Kasumi-1 (cell line): Measurements from ENCODE around the gene NBEAL1.
A peak's percentile ranks its signal among the peaks of the same experiment; 100 is the strongest.
"Not testable (repeated sequence)": the region's sequence is repeated elsewhere in the genome, so short reads cannot be mapped to it uniquely, and the experiment has no call there.

ENCODE experiments used
- DNase-seq, 2 experiments: peaks; one replicate each; lab custom pipeline; 2025; lab: John Stamatoyannopoulos, UW

NBEAL1 gene

GRCh38 chr2:203112342-203112741 lies 97.7 kb downstream of the NBEAL1 start:
- DNase-seq: peak; percentile 30 to 33

GRCh38 chr2:203115201-203115700 lies 100.6 kb downstream of the NBEAL1 start:
- not testable (repeated sequence) for DNase-seq

GRCh38 chr2:203122317-203122986 lies 107.8 kb downstream of the NBEAL1 start:
- DNase-seq: peak in 1 of 2 experiments; percentile 35

- no peak for DNase-seq
These were observed 112.3 kb downstream of the NBEAL1 start for GRCh38 chr2:203126996-203127395.

- DNase-seq: no peak
These were observed 120.4 kb downstream of the NBEAL1 start for GRCh38 chr2:203135105-203135504.

- DNase-seq: no peak
These were observed 128.7 kb downstream of the NBEAL1 start for GRCh38 chr2:203143391-203143790.

GRCh38 chr2:203149194-203149593 lies 134.5 kb downstream of the NBEAL1 start:
- no peak for DNase-seq

- no peak for DNase-seq
These were observed 140.7 kb downstream of the NBEAL1 start for GRCh38 chr2:203155406-203155805.

- DNase-seq: not testable (repeated sequence)
These were observed 148.0 kb downstream of the NBEAL1 start for GRCh38 chr2:203162722-203163121.

GRCh38 chr2:203164311-203164935 lies 149.7 kb downstream of the NBEAL1 start:
- DNase-seq: no peak

GRCh38 chr2:203167751-203168150 lies 153.1 kb downstream of the NBEAL1 start:
- DNase-seq: no peak

- no peak for DNase-seq
These were observed 155.8 kb downstream of the NBEAL1 start for GRCh38 chr2:203170502-203170901.

GRCh38 chr2:203175371-203175770 lies 160.7 kb downstream of the NBEAL1 start:
- no peak for DNase-seq

- DNase-seq: no peak
These were observed 162.7 kb downstream of the NBEAL1 start for GRCh38 chr2:203177361-203177760.

- no peak for DNase-seq
These were observed 171.2 kb downstream of the NBEAL1 start for GRCh38 chr2:203185864-203186263.

GRCh38 chr2:203190547-203190946 lies 175.9 kb downstream of the NBEAL1 start:
- DNase-seq: not testable (repeated sequence)

- DNase-seq: not testable (repeated sequence)
These were observed 176.4 kb downstream of the NBEAL1 start for GRCh38 chr2:203191026-203191425.

- DNase-seq: no peak
These were observed 177.3 kb downstream of the NBEAL1 start for GRCh38 chr2:203191961-203192360.

GRCh38 chr2:203195331-203196036 lies 180.8 kb downstream of the NBEAL1 start:
- no peak for DNase-seq

- DNase-seq: no peak
These were observed 186.2 kb downstream of the NBEAL1 start for GRCh38 chr2:203200866-203201265.

- DNase-seq: no peak
These were observed 186.8 kb downstream of the NBEAL1 start for GRCh38 chr2:203201426-203201825.

- no peak for DNase-seq
These were observed 194.9 kb downstream of the NBEAL1 start for GRCh38 chr2:203209538-203209937.
